Fibroblast of lung (primary cell): Measurements from ENCODE around the gene TMEM132D. TPM values are rescaled to one million over a fixed set of nuclear protein-coding genes. Genes with fewer than 3 reads are reported as not detected.

Experiments used
- DNase-seq, 2 donors: peaks; one replicate each; pipeline versions ENCODE4 v3.0.0 to v3.0.0-alpha.2; 2010; ENCODE audit warnings: low read depth in 2 of 2
- H2AFZ ChIP-seq: 2 replicates; pipeline ENCODE4 v1.5.1; 2012; ENCODE audit warnings: low read length, control low read depth, inconsistent platforms
- H3K27ac ChIP-seq: 2 replicates; pipeline ENCODE4 v1.5.1; 2011; ENCODE audit warnings: low read length, control low read depth; ENCODE audit not compliant: insufficient read depth
- H3K27me3 ChIP-seq: 2 replicates; pipeline ENCODE4 v1.5.1; 2011; ENCODE audit warnings: mild to moderate bottlenecking, low read length; ENCODE audit not compliant: control insufficient read depth, insufficient read depth
- H3K36me3 ChIP-seq: 2 replicates; pipeline ENCODE4 v1.5.1; 2011; ENCODE audit warnings: low read length; ENCODE audit not compliant: control insufficient read depth, insufficient read depth
- H3K4me1 ChIP-seq: 2 replicates; pipeline ENCODE4 v1.5.1; 2011; ENCODE audit warnings: low read length; ENCODE audit not compliant: control insufficient read depth, insufficient read depth; ENCODE audit errors: extremely low read depth
- H3K4me2 ChIP-seq: 2 replicates; pipeline ENCODE4 v1.5.1; 2011; ENCODE audit warnings: low read length, control low read depth; ENCODE audit not compliant: insufficient read depth; ENCODE audit errors: extremely low read depth
- H3K4me3 ChIP-seq, 4 experiments: fragments of 200-600 bp in 1 of 4; sonication (generic) in 1 of 4; replicated peaks in 1 of 4; 2 replicates each; pipeline ENCODE4 v1.5.1; 2011 to 2016; ENCODE audit warnings: low read length in 4 of 4, low read depth in 3 of 4, mild to moderate bottlenecking in 3 of 4, control low read depth in 2 of 4, inconsistent platforms in 1 of 4, mixed read lengths in 1 of 4; ENCODE audit not compliant: insufficient read depth in 1 of 4; ENCODE audit errors: control extremely low read depth in 1 of 4
- H3K79me2 ChIP-seq: 2 replicates; pipeline ENCODE4 v1.5.1; 2012; ENCODE audit warnings: mild to moderate bottlenecking, low read length, inconsistent platforms; ENCODE audit not compliant: control insufficient read depth, insufficient read depth
- H3K9ac ChIP-seq: 2 replicates; pipeline ENCODE4 v1.5.1; 2011; ENCODE audit warnings: mild to moderate bottlenecking, low read length, control low read depth; ENCODE audit not compliant: insufficient read depth
- H3K9me3 ChIP-seq: 2 replicates; pipeline ENCODE4 v1.5.1; 2012; ENCODE audit warnings: low read depth, low read length; ENCODE audit not compliant: control insufficient read depth, insufficient read depth
- H4K20me1 ChIP-seq: 2 replicates; pipeline ENCODE4 v1.5.1; 2011; ENCODE audit warnings: low read length; ENCODE audit not compliant: control insufficient read depth, insufficient read depth; ENCODE audit errors: extremely low read depth
- CTCF ChIP-seq, 2 donors: IDR thresholded peaks in 1 of 2; conservative IDR thresholded peaks in 1 of 2; 1 replicate in 1 of 2; 2 replicates in 1 of 2; pipeline ENCODE4 v1.5.1; 2011 to 2012; ENCODE audit warnings: low read length in 2 of 2, control low read depth in 1 of 2, inconsistent platforms in 1 of 2, low read depth in 1 of 2, mild to moderate bottlenecking in 1 of 2
- EZH2 ChIP-seq: IDR thresholded peaks from 2 replicates; pipeline ENCODE4 v1.5.1; 2012; ENCODE audit warnings: low read length, control low read depth, mild to moderate bottlenecking; ENCODE audit errors: missing control alignments
- polyA plus RNA-seq, 2 donors: library from polyadenylated mRNA; depleted of rRNA in 1 of 2; stranded (reverse) in 1 of 2; unstranded in 1 of 2; fragments of >200 nt; gene quantifications; 2 replicates each; pipeline ENCODE4 v1.2.1, GENCODE V29; 2011 to 2012; ENCODE audit warnings: missing spikeins in 1 of 2
- total RNA-seq: library from RNA; depleted of rRNA; stranded (reverse); fragments of >200 nt; gene quantifications from 2 replicates; pipeline ENCODE4 v1.2.1, GENCODE V29; 2014

The TMEM132D gene
- total and polyA plus RNA-seq, 2 donors (not counting 1 experiment from before 2014, with no cell fraction given): not detected

- TF ChIP-seq EZH2 (no peak), CTCF (conservative IDR thresholded peaks at IDR 0.05 in 1 of 2, IDR thresholded peaks at IDR 0.05 in 1 of 2; ENCODE audit: low read depth in 1 of 2, low read length in 2 of 2) (no peak)
- no peak for DNase-seq
- Histone ChIP-seq H3K4me2 (no peak overlapping the region), H3K27me3 (no peaks in the 10 kb centered on the region), H2AFZ (no peak overlapping the region), H3K9me3 (no peaks in the 10 kb centered on the region), H3K79me2 (no peaks in the 10 kb centered on the region), H3K4me3 (no peak overlapping the region), H4K20me1 (no peaks in the 10 kb centered on the region), H3K36me3 (no peaks in the 10 kb centered on the region), H3K27ac (no peak overlapping the region), H3K9ac (no peak overlapping the region), H3K4me1 (no peaks in the 10 kb centered on the region)
These were observed 665.9 kb downstream of the TMEM132D start for GRCh38 chr12:129237881-129238280.

- no peaks in the 10 kb centered on the region for H3K36me3 ChIP-seq
- no peaks in the 10 kb centered on the region for H3K9me3 ChIP-seq
- H4K20me1 ChIP-seq: no peaks in the 10 kb centered on the region
- H3K4me1 ChIP-seq: no peaks in the 10 kb centered on the region
- H3K4me2 ChIP-seq: no peak overlapping the region
- H3K9ac ChIP-seq: no peak overlapping the region
- H3K27ac ChIP-seq: no peak overlapping the region
- H2AFZ ChIP-seq: no peak overlapping the region
- no peaks in the 10 kb centered on the region for H3K79me2 ChIP-seq
- no peak for DNase-seq
- H3K4me3 ChIP-seq: no peak overlapping the region
- TF ChIP-seq EZH2: no peak
- TF ChIP-seq CTCF (conservative IDR thresholded peaks at IDR 0.05 in 1 of 2, IDR thresholded peaks at IDR 0.05 in 1 of 2; ENCODE audit: low read depth in 1 of 2, low read length in 2 of 2): no peak
- H3K27me3 ChIP-seq: no peaks in the 10 kb centered on the region
These were observed 669.6 kb downstream of the TMEM132D start for GRCh38 chr12:129234209-129234608.

DNA sequence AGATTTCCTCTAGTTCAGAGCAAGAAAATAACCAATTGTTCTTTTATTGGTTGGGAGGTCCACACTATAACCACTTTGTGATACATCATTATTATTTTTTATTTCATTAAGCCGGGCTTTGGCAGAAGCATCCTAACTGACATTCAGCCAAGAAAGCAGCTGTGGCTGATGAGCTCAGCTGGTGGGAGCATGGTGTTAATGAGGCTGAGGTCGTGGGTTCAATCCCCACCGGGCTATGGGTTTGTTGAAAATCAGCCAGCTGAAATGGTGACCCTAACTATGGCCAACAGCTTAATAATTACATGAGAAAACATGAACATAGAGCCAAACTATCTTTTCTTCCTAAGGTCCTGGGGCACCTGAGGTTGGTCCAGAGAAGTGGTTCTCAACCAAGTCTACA is 672.3 kb downstream of the TMEM132D start:
- TF ChIP-seq CTCF (conservative IDR thresholded peaks at IDR 0.05 in 1 of 2, IDR thresholded peaks at IDR 0.05 in 1 of 2; ENCODE audit: low read depth in 1 of 2, low read length in 2 of 2): no peak
- no peak for TF ChIP-seq EZH2
- H3K9me3 ChIP-seq: no peaks in the 10 kb centered on the region
- H3K36me3 ChIP-seq: no peaks in the 10 kb centered on the region
- no peaks in the 10 kb centered on the region for H4K20me1 ChIP-seq
- no peak for DNase-seq
- H3K79me2 ChIP-seq: no peaks in the 10 kb centered on the region
- no peak overlapping the region for H3K27ac ChIP-seq
- H3K4me3 ChIP-seq: no peak overlapping the region
- no peak overlapping the region for H2AFZ ChIP-seq
- no peaks in the 10 kb centered on the region for H3K4me1 ChIP-seq
- no peaks in the 10 kb centered on the region for H3K27me3 ChIP-seq
- no peak overlapping the region for H3K9ac ChIP-seq
- no peak overlapping the region for H3K4me2 ChIP-seq
